Adrenal gland (tissue), 12 donors: Measurements from ENCODE around the gene BANF2. TPM values are rescaled to one million over a fixed set of nuclear protein-coding genes. Genes with fewer than 3 reads are reported as not detected.

ENCODE experiments used
- DNase-seq, 7 donors: peaks; one replicate each; pipeline ENCODE4 v3.0.0-alpha.2; 2019 to 2020
- H3K27ac ChIP-seq, 5 donors: fragments of 200-600 bp; sonication (generic) in 4 of 5; 1 replicate in 3 of 5; 2 replicates in 2 of 5; pipeline versions ENCODE4 v1.5.1 to v1.8.0; 2016 to 2020; ENCODE audit warnings: mild to moderate bottlenecking in 1 of 5
- H3K27me3 ChIP-seq: fragments of 200-600 bp; 2 replicates; pipeline ENCODE4 v1.8.0; 2021
- H3K36me3 ChIP-seq, 2 donors: fragments of 200-600 bp; replicated peaks in 1 of 2; 1 replicate in 1 of 2; 2 replicates in 1 of 2; pipeline versions ENCODE4 v1.5.1 to v1.8.0; 2018 to 2022
- H3K4me1 ChIP-seq, 2 donors: fragments of 200-600 bp; replicated peaks in 1 of 2; 1 replicate in 1 of 2; 2 replicates in 1 of 2; pipeline versions ENCODE4 v1.5.1 to v1.8.0; 2018 to 2021
- H3K4me3 ChIP-seq, 4 donors: fragments of 200-600 bp; sonication (generic) in 3 of 4; one replicate each; pipeline ENCODE4 v1.5.1; 2016 to 2018
- H3K9me3 ChIP-seq, 3 donors: fragments of 200-600 bp; sonication (generic) in 1 of 3; replicated peaks in 1 of 3; 1 replicate in 2 of 3; 2 replicates in 1 of 3; pipeline versions ENCODE4 v1.5.1 to v1.8.0; 2016 to 2021
- POLR2A ChIP-seq, 2 donors: fragments of 450-650 bp; IDR thresholded peaks; one replicate each; pipeline ENCODE4 v1.6.1; 2017; ENCODE audit warnings: antibody characterized with exemption in 2 of 2, mild to moderate bottlenecking in 2 of 2, moderate library complexity in 1 of 2
- WGBS, 4 donors: extraction: QIAGEN DNeasy Blood & Tissue Kit in 2 of 4; methylation state at CpG; one replicate each; pipeline versions ENCODE4 v1.1.5 to v1.1.7; 2013 to 2017; 5-methylcytosine and 5-hydroxymethylcytosine counted together
- intact Hi-C, 2 donors: fragments of 100-400 bp; cut with DNase I; formaldehyde crosslinking; loops; one replicate each; pipeline versions ENCODE4 v1.14.1 to v1.15.0; 2022 to 2023
- polyA plus RNA-seq, 3 donors: library from polyadenylated mRNA; stranded (reverse); fragments of 200-250 nt in 2 of 3; fragments of 350-450 nt in 1 of 3; fragmentation: Illumina TruSeq in 1 of 3; extraction: RNeasy Lipid Tissue Mini Kit (QIAGEN cat#74804) in 1 of 3; gene quantifications; one replicate each; pipeline ENCODE4 v1.2.3, GENCODE V29; 2013 to 2014
- total RNA-seq, 9 donors: library from RNA; depleted of rRNA in 4 of 9; stranded (reverse); fragments of >200 nt in 4 of 9; fragments of 120-200 nt in 1 of 9; fragmentation: NEBNext Ultra II Directional in 1 of 9; extraction: Animal tissue kit (Norgen Biotek cat#: 25700) in 1 of 9; gene quantifications; one replicate each; pipeline versions ENCODE4 v1.1.0 to v1.2.4, GENCODE V29; 2013 to 2023
- TF ChIP-seq, protein P1 (sequence below), 6 experiments: fragments of 450-650 bp in 4 of 6; fragments of 200-600 bp in 2 of 6; sonication (generic) in 1 of 6; IDR thresholded peaks; 1 replicate in 5 of 6; 2 replicates in 1 of 6; pipeline versions ENCODE4 v1.5.1 to v1.8.0; 2016 to 2021; ENCODE audit warnings: antibody characterized with exemption in 6 of 6, mild to moderate bottlenecking in 2 of 6, moderate library complexity in 1 of 6
- donor health status: healthy with polysubstance abuse.
- donor health status: Bipolar disorder and iron deficiency.
- donor health status: DM: yes; HTN: yes; CAD: no.
- donor health status: DM: no; HTN: no; CAD: no.
- donor health status: DM: no; HTN: no; CAD: no.
- donor health status: DM: yes; HTN: yes; CAD: no.

The BANF2 gene
- total and polyA plus RNA-seq, 12 donors, result not detected

GRCh38 chr20:17720755-17721154 lies 21.0 kb downstream of the BANF2 start:
- no peak for DNase-seq
- no peaks in the 10 kb centered on the region for H3K4me1 ChIP-seq
- H3K4me3 ChIP-seq, result no peak overlapping the region
- intact Hi-C loops, result no loop called here
- no peak overlapping the region for H3K27ac ChIP-seq
- no peaks in the 10 kb centered on the region for H3K9me3 ChIP-seq
- TF ChIP-seq, protein P1, sequence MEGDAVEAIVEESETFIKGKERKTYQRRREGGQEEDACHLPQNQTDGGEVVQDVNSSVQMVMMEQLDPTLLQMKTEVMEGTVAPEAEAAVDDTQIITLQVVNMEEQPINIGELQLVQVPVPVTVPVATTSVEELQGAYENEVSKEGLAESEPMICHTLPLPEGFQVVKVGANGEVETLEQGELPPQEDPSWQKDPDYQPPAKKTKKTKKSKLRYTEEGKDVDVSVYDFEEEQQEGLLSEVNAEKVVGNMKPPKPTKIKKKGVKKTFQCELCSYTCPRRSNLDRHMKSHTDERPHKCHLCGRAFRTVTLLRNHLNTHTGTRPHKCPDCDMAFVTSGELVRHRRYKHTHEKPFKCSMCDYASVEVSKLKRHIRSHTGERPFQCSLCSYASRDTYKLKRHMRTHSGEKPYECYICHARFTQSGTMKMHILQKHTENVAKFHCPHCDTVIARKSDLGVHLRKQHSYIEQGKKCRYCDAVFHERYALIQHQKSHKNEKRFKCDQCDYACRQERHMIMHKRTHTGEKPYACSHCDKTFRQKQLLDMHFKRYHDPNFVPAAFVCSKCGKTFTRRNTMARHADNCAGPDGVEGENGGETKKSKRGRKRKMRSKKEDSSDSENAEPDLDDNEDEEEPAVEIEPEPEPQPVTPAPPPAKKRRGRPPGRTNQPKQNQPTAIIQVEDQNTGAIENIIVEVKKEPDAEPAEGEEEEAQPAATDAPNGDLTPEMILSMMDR (IDR thresholded peaks at IDR 0.05), result no peak
- TF ChIP-seq POLR2A (IDR thresholded peaks at IDR 0.05), result no peak
- 74 to 86% (median 78%) methylated on average over 4 of the region's 4 CpGs for WGBS, 4 donors
- no peaks in the 10 kb centered on the region for H3K27me3 ChIP-seq
- no peaks in the 10 kb centered on the region for H3K36me3 ChIP-seq

DNA sequence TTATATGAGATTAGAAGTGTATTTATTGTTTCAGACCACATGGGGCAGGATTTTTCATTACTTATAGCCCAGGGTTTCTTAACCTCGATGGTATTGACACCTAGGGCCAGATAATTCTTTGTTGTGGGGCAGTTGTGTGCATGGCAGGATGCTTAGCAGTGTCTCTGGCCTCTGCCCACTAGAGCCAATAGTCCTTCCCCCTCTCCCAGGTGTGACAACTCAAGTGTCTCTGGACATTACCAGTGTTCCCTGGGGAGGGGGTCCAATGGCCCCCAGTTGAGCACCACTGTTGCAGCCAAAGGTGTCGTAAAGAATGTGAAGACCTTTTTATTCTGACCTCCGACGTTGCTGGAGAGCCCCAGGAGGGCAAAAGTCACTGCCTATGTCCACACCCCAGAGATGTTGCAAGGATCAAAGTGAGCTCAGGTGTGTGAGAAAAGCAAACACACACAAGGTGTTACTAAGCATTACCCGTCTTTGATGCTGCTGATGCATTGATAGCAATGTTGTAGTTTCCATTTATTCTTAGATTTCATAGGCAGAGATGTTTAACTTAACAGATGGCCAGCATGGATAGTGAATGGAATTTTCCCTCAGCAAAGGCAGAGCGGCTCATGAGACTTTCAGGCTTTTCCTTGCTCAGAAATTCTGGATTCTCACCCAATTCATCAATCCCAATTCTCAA lies 22.2 kb downstream of the BANF2 start:
- no peak overlapping the region for H3K4me3 ChIP-seq
- H3K9me3 ChIP-seq, result no peaks in the 10 kb centered on the region
- TF ChIP-seq, protein P1 (IDR thresholded peaks at IDR 0.05), result no peak
- no peak for TF ChIP-seq POLR2A (IDR thresholded peaks at IDR 0.05)
- WGBS, 4 donors, result 57 to 68% (median 62%) methylated on average over 6 of the region's 6 CpGs
- no peak overlapping the region for H3K27ac ChIP-seq
- DNase-seq, result no peak
- intact Hi-C loops, result no loop called here
- H3K36me3 ChIP-seq, result no peaks in the 10 kb centered on the region
- H3K27me3 ChIP-seq, result no peaks in the 10 kb centered on the region
- H3K4me1 ChIP-seq, result no peaks in the 10 kb centered on the region

DNA sequence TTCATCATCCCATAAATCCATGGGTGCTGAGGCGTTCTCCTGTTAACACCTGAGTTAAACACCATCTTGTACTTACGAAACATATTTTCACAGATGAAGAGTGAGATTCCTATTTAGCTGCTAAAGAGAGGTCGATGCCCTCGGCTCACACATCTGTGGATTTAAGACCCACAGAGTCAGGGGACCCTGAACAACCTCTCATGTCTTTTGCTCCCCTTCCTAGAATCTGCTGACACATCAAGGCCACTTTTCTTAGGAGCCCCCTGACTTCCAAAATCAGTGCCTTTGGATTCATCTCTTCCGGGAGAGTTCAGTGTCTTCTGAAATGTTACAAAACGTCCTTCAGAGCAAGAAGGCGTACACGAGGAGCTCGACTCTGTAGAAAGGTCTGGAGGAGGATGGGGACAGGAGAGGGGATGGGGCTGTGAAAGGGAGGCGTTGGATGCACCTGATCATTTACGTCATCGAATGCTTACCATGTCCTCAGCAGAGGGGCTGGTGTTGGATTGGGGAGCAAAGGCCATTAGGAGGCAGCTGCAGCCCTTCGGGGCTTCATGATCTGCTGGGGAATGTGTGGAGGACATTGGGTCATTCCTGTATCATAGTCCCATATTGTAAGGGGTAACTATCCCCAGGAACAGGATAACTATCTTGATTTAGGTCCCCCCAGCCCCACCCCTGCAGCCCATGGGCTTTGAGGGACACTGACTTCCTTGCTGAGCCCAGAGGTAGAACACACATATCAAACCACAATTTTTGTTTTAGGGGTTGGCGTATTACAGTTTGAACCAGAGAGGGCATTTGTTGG lies 22.9 kb downstream of the BANF2 start:
- intact Hi-C loops, result no loop called here
- Histone ChIP-seq H3K9me3 (no peaks in the 10 kb centered on the region), H3K36me3 (no peaks in the 10 kb centered on the region), H3K4me3 (no peak overlapping the region), H3K4me1 (no peaks in the 10 kb centered on the region), H3K27me3 (no peaks in the 10 kb centered on the region), H3K27ac (no peak overlapping the region)
- 76 to 86% (median 79%) methylated on average over 14 of the region's 14 CpGs for WGBS, 4 donors
- no peak for DNase-seq
- TF ChIP-seq, protein P1 (IDR thresholded peaks at IDR 0.05), result no peak
- no peak for TF ChIP-seq POLR2A (IDR thresholded peaks at IDR 0.05)

- no peak for DNase-seq
- H3K27ac ChIP-seq, result no peak overlapping the region
- no peak overlapping the region for H3K4me3 ChIP-seq
- no peaks in the 10 kb centered on the region for H3K36me3 ChIP-seq
- TF ChIP-seq POLR2A (IDR thresholded peaks at IDR 0.05), result no peak
- TF ChIP-seq, protein P1 (IDR thresholded peaks at IDR 0.05), result no peak
- intact Hi-C loops, result no loop called here
- WGBS, 4 donors, result 84 to 92% (median 89%) methylated on average over 5 of the region's 5 CpGs
- H3K9me3 ChIP-seq, result no peaks in the 10 kb centered on the region
- H3K4me1 ChIP-seq, result no peaks in the 10 kb centered on the region
- no peaks in the 10 kb centered on the region for H3K27me3 ChIP-seq
These were observed 23.5 kb downstream of the BANF2 start for GRCh38 chr20:17723301-17723691.
